GM12878 (cell line): Measurements from ENCODE around the gene MT3. TPM values are rescaled to one million over a fixed set of nuclear protein-coding genes. Genes with fewer than 3 reads are reported as not detected.

Source experiments
- ATAC-seq: fragments of 200-7000 bp; cut with Tn5 transposase; 3 replicates; pipeline ENCODE4 v1.9.1; 2020; ENCODE audit warnings: mild to moderate bottlenecking, moderate library complexity
- BruUV-seq: library from RNA; stranded (reverse); fragments of 400-500 nt; replicated peaks from 2 replicates; lab custom pipeline; 2021; lab: Mats Ljungman, UMichigan
- CTCF ChIA-PET: fragments of 300-600 bp; sonication (Branson Sonifier 250); formaldehyde crosslinking; extraction: SDS; loops from one replicate; lab custom pipeline; 2021; ENCODE audit warnings: inconsistent platforms; lab: Yijun Ruan, JAX
- POLR2A ChIA-PET: fragments of 350-600 bp; formaldehyde crosslinking; extraction: SDS; loops from one replicate; lab custom pipeline; 2021; ENCODE audit warnings: inconsistent platforms; lab: Charles Lee
- RAD21 ChIA-PET: fragments of 300-600 bp; sonication (Branson Sonifier 250); formaldehyde crosslinking; loops from one replicate; lab custom pipeline; 2023; ENCODE audit warnings: antibody characterized with exemption; ENCODE audit not compliant: unreplicated experiment; lab: Charles Lee
- SMC1A ChIA-PET: fragments of 300-600 bp; sonication (Branson Sonifier 250); formaldehyde crosslinking; loops from one replicate; lab custom pipeline; 2023; ENCODE audit not compliant: unreplicated experiment, uncharacterized antibody; lab: Charles Lee
- DNase-seq: peaks from one replicate; pipeline ENCODE4 v3.0.0-alpha.2; 2011; ENCODE audit warnings: low read depth, low spot score
- FAIRE-seq: peaks from 3 replicates; lab custom pipeline; 2011; peaks lifted over from hg19 to GRCh38; lab: Jason Lieb, UNC
- H2AFZ ChIP-seq: 2 replicates; pipeline ENCODE4 v1.6.0; 2011; ENCODE audit warnings: low read depth, low read length, control low read depth; ENCODE audit not compliant: control insufficient read depth
- H3K27ac ChIP-seq: 2 replicates; pipeline ENCODE4 v1.5.1; 2011; ENCODE audit warnings: control low read depth; ENCODE audit not compliant: control insufficient read depth, insufficient read depth
- H3K27me3 ChIP-seq, 2 experiments: replicated peaks in 1 of 2; 2 replicates each; pipeline versions ENCODE4 v1.6.0 to v1.6.1; 2011; ENCODE audit warnings: low read length in 1 of 2; ENCODE audit not compliant: control insufficient read depth in 2 of 2, insufficient read depth in 2 of 2
- H3K36me3 ChIP-seq, 2 experiments: 2 replicates each; pipeline ENCODE4 v1.5.1; 2011; ENCODE audit warnings: low read length in 1 of 2; ENCODE audit not compliant: control insufficient read depth in 2 of 2, insufficient read depth in 2 of 2
- H3K4me1 ChIP-seq: 2 replicates; pipeline ENCODE4 v1.6.1; 2011; ENCODE audit warnings: mild to moderate bottlenecking, low read length, moderate library complexity, mixed read lengths; ENCODE audit not compliant: control insufficient read depth, insufficient read depth
- H3K4me2 ChIP-seq: 2 replicates; pipeline ENCODE4 v1.6.0; 2011; ENCODE audit warnings: control low read depth; ENCODE audit not compliant: control insufficient read depth, insufficient read depth
- H3K4me3 ChIP-seq: fragments of 200-600 bp; sonication (generic); 2 replicates; pipeline ENCODE4 v1.5.1; 2016
- H3K79me2 ChIP-seq: 2 replicates; pipeline ENCODE4 v1.6.0; 2011; ENCODE audit warnings: low read length; ENCODE audit not compliant: control insufficient read depth, insufficient read depth
- H3K9ac ChIP-seq: 2 replicates; pipeline ENCODE4 v1.8.0; 2011; ENCODE audit warnings: low read length, control low read depth, mixed read lengths; ENCODE audit not compliant: control insufficient read depth, insufficient read depth
- H3K9me3 ChIP-seq: replicated peaks from 3 replicates; pipeline ENCODE4 v1.5.1; 2011; ENCODE audit warnings: mild to moderate bottlenecking, low read length; ENCODE audit not compliant: control insufficient read depth, insufficient read depth
- H4K20me1 ChIP-seq: 2 replicates; pipeline ENCODE4 v1.6.0; 2011; ENCODE audit not compliant: control insufficient read depth, insufficient read depth
- NR2F1 ChIP-seq: fragments of 450-650 bp; conservative IDR thresholded peaks from 2 replicates; pipeline ENCODE4 v1.6.1; 2017; ENCODE audit warnings: mild to moderate bottlenecking
- PBX3 ChIP-seq: IDR thresholded peaks from 2 replicates; pipeline ENCODE4 v1.6.1; 2011; ENCODE audit warnings: mild to moderate bottlenecking, low read depth, low read length, moderate library complexity; ENCODE audit not compliant: insufficient replicate concordance
- SP1 ChIP-seq: IDR thresholded peaks from one replicate; pipeline ENCODE4 v1.6.1; 2011; ENCODE audit warnings: low read depth, low read length
- WGBS: methylation state at CpG from one replicate; pipeline ENCODE4 v1.1.6; 2016; ENCODE audit warnings: low lambda C conversion rate; ENCODE audit not compliant: insufficient replicate concordance, insufficient coverage; ENCODE audit errors: missing lambda C conversion rate; 5-methylcytosine and 5-hydroxymethylcytosine counted together
- in situ Hi-C: fragments of 300-500 bp; cut with MboI; formaldehyde crosslinking; loops from 9 replicates; pipeline ENCODE4 v1.14.3; 2018; ENCODE audit warnings: mixed read lengths
- intact Hi-C: fragments of 100-400 bp; cut with micrococcal nuclease; formaldehyde crosslinking; loops from one replicate; pipeline ENCODE4 v1.14.2; 2022; ENCODE audit not compliant: unreplicated experiment
- polyA plus RNA-seq, 11 experiments: library from polyadenylated mRNA; depleted of rRNA in 4 of 11; unstranded in 6 of 11; stranded (reverse) in 5 of 11; fragments of >200 nt; fragmentation: Nextera tagmentation in 4 of 11; fragmentation: Illumina TruSeq in 1 of 11; extraction: Ambion mirVana in 4 of 11; extraction: Trizol in 1 of 11; gene quantifications; 1 replicate in 1 of 11; 2 replicates in 10 of 11; pipeline versions ENCODE4 v1.2.1 to v1.2.3, GENCODE V29; 2011 to 2016; ENCODE audit warnings: inconsistent platforms in 2 of 11, missing spikeins in 2 of 11, low read depth in 1 of 11
- total RNA-seq, 4 experiments: library from RNA; depleted of rRNA in 3 of 4; stranded (reverse); fragments of >200 nt in 3 of 4; fragmentation: Illumina TruSeq in 1 of 4; extraction: Trizol in 1 of 4; gene quantifications; 2 replicates each; pipeline versions ENCODE4 v1.2.1 to v1.2.3, GENCODE V29; 2013 to 2021

The MT3 gene
- total and polyA plus RNA-seq, 10 of the 15 experiments (the other 5 are each of a cell fraction or from before 2014, with no cell fraction given): 0.41 TPM; not detected in 9

- FAIRE-seq (no peak), ATAC-seq (no peak), DNase-seq (no peak)
- Histone ChIP-seq H3K27ac (no peak overlapping the region), H3K9ac (no peak overlapping the region), H3K27me3 (peaks cover 0 to 3% of the 10 kb centered on the region in 2 experiments; a peak in 1 of 4 replicates), H3K4me1 (no peaks in the 10 kb centered on the region), H3K4me3 (no peak overlapping the region), H4K20me1 (no peaks in the 10 kb centered on the region), H3K36me3 (no peaks in the 10 kb centered on the region), H2AFZ (no peak overlapping the region), H3K79me2 (no peaks in the 10 kb centered on the region), H3K4me2 (no peak overlapping the region), H3K9me3 (no peaks in the 10 kb centered on the region)
- BruUV-seq: no TSS peak
- ChIA-PET CTCF (interaction anchor here (1.0 kb wide), 1 partner anchor 130 kb away, joined by 3 read pairs; no protein-coding TSS in a partner anchor), RAD21 (no interaction called here), SMC1A (interaction anchor here (1.0 to 3.0 kb wide), 2 partner anchors 13 to 130 kb away, joined by 3 to 15 read pairs; no protein-coding TSS in a partner anchor), POLR2A (no interaction called here)
- no peak for TF ChIP-seq PBX3
- 59% methylated on average over 11 of the region's 11 CpGs for WGBS
- in situ Hi-C loops (no loop called here), intact Hi-C loops (no loop called here)
Observed at GRCh38 chr16:56571525-56571924, 17.8 kb upstream of the MT3 start.

DNA sequence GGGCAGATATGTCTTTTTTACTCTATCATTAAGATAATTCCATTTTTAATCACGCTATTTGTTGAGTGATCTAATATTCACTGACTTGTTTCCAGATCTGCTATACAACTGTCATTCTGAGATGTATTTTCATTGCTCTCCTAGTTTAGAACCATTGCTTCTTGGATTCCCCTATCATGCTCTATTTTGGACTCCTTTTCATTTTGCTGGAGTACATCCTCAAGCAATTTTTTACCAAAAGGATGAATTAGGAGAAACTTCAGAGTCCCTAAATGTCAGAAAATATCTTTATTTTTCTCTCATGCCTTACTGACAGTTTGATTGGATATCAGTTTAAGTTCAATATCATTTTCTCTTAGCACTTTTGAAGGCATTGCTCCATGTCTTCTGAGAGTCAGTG is 14.7 kb upstream of the MT3 start:
- FAIRE-seq: no peak
- WGBS: 0% methylated on average over 1 of the region's 1 CpG
- H3K4me2 ChIP-seq: no peak overlapping the region
- BruUV-seq: no TSS peak
- peaks cover 0 to 3% of the 10 kb centered on the region in 2 experiments; a peak in 1 of 4 replicates for H3K27me3 ChIP-seq
- SMC1A ChIA-PET: no interaction called here
- TF ChIP-seq SP1 (no peak), NR2F1 (no peak)
- TF ChIP-seq, all 136 proteins: peak for 0
- intact Hi-C loops: no loop called here
- H3K9ac ChIP-seq: no peak overlapping the region
- no peak overlapping the region for H3K4me3 ChIP-seq
- H3K27ac ChIP-seq: no peak overlapping the region
- no peaks in the 10 kb centered on the region for H3K79me2 ChIP-seq
- no peaks in the 10 kb centered on the region for H4K20me1 ChIP-seq
- in situ Hi-C loops: loop anchor here (5.0 kb wide), 1 partner anchor 133 kb away; no protein-coding TSS in a partner anchor
- no peak overlapping the region for H2AFZ ChIP-seq
- H3K9me3 ChIP-seq: no peaks in the 10 kb centered on the region
- RAD21 ChIA-PET: interaction anchor here (3.3 kb wide), 1 partner anchor 128 kb away, joined by 66 read pairs; no protein-coding TSS in a partner anchor
- CTCF ChIA-PET: interaction anchor here (1.6 to 3.7 kb wide), 2 partner anchors 101 to 128 kb away, joined by 3 to 90 read pairs; no protein-coding TSS in a partner anchor
- H3K36me3 ChIP-seq: no peaks in the 10 kb centered on the region
- DNase-seq (no peak), ATAC-seq (no peak)
- POLR2A ChIA-PET: no interaction called here
- no peaks in the 10 kb centered on the region for H3K4me1 ChIP-seq
